PC-9 (cell line): ENCODE measurements around the gene SLC4A1.

Experiments used
- CTCF ChIP-seq: fragments of 200-600 bp; sonication (generic); conservative IDR thresholded peaks from 2 replicates; pipeline ENCODE4 v1.6.1; 2017; ENCODE audit warnings: mixed run types, antibody characterized with exemption, mild to moderate bottlenecking, moderate library complexity
- EZH2 ChIP-seq: fragments of 200-600 bp; sonication (generic); IDR thresholded peaks from 2 replicates; pipeline ENCODE4 v1.8.0; 2017; ENCODE audit warnings: antibody characterized with exemption, low read depth

GRCh38 chr17:44221862-44222111 is 46.1 kb downstream of the SLC4A1 start:
- no peak for TF ChIP-seq CTCF
- TF ChIP-seq EZH2, result no peak
